ENCODE results near the gene PEX10.
"Not testable (repeated sequence)": the region's sequence is repeated elsewhere in the genome, so short reads cannot be mapped to it uniquely, and the experiment has no call there.

The PEX10 gene

DNA sequence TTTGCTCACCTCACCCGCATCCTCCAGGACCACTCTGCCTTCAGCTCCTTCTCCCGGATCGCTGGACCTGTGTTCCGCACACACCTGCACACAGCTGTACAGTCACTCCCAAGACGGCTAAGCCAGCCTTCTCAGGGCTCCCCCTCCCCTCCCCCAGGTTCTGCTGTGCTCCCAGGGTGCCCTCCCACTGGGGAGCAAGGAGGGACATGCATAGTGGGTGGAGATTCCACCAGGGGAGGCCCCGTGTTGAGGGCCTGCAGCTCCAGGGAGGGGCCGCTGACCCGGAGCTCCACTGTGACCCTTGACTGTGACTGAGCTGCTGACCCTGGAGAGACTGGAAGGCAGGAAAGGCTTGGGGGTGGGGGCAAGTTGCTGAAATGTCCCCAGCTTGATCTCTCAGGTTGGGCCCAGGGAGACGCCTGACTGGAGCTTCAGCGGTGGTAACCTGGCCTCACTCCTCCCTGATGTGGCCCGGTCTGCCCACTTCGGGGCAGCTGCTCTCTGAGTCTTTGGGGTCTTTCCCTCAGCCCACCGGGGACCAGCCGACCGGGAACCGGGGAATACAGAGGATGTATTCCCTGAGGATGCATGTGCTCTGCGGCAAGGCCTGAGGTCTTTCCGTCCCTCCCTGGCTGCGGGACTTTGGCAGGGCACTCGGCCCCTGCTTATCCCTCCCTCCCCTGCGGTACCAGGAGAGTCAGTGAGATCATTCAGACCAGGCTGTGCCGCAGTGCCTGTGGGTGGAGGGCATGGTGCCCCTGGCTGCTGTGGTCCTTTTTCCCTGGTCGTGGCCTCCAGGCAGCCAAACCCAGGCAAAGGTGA lies 35.1 kb upstream of the PEX10 start:
- no peaks in the 10 kb centered on the region for H3K27me3 Mint-ChIP-seq
- no peaks in the 10 kb centered on the region for H3K4me1 Mint-ChIP-seq (ENCODE audit: low read depth)
- H3K9me3 Mint-ChIP-seq (ENCODE audit: low read depth), result no peaks in the 10 kb centered on the region
- H3K4me3 Mint-ChIP-seq, result no peak overlapping the region
- no peaks in the 10 kb centered on the region for H3K36me3 Mint-ChIP-seq
- H3K27ac Mint-ChIP-seq, result no peak overlapping the region

DNA sequence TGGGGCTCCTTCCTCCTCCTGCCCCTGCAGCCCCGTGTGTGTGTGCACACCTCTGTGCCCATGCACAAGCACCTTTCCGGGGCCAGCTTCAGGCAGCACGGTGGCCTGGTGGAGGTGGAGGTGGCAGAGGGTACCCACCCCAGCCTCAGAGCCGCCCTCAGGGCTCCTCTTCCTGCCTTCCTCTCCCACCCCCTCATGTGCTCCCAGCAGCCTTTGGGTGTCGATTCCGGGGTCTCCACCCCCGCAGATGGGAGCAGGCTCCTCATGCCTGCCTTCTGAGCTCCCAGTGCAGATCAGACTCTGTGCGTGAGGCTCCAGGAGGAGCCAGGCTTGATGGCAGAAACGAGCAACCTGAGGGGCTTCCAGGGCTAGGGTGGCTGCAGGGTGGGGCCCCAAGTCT lies 34.5 kb upstream of the PEX10 start:
- H3K4me1 Mint-ChIP-seq (ENCODE audit: low read depth), result no peaks in the 10 kb centered on the region

DNA sequence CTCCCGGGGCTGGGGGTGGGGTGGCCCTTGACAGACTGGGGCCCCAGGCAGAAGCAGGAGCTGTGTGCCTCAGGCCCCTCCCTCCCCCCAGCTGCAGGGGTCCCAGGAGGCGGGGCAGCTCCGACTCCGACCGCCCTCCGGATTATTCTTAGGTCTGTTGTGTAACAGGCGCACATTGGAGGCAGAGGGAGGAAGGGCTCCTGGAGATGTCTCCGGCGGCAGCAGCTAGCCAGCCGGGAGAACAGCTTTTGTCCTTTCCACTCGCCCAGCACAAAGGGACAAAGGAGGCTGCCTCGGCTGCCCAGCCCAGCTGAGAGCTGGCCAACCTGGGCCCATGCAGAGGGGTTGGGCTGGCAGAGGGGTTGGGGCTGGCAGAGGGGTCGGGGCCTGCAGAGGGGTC lies 34.0 kb upstream of the PEX10 start:
- Mint-ChIP-seq H3K27ac (no peak overlapping the region), H3K27me3 (no peaks in the 10 kb centered on the region), H3K4me3 (no peak overlapping the region), H3K36me3 (no peaks in the 10 kb centered on the region), H3K9me3 (ENCODE audit: low read depth) (no peaks in the 10 kb centered on the region), H3K4me1 (ENCODE audit: low read depth) (no peaks in the 10 kb centered on the region)

More for the DNA sequence above, 34.5 kb upstream of the PEX10 start:
- no peaks in the 10 kb centered on the region for H3K9me3 Mint-ChIP-seq (ENCODE audit: low read depth)
- no peak overlapping the region for H3K27ac Mint-ChIP-seq
- no peak overlapping the region for H3K4me3 Mint-ChIP-seq
- H3K36me3 Mint-ChIP-seq, result no peaks in the 10 kb centered on the region
- H3K27me3 Mint-ChIP-seq, result no peaks in the 10 kb centered on the region

DNA sequence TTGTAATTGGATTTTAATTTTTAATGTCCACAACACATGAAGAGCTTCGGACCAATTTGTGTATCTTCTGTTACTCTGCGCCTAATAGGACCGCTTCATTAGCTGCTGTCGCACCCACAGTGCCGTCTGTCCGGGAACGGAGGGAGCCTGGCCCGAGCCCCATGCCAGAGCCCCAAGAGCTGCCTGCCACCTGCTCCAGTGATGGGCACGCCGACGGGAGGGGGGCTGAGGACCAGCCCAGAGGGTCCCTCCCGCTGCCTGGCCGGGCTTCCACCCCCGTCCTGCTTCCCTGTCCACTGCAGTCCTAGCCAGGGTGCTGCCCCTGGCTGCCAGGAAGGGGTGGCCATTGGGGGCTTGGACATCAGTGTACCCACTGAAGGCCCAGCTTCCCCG lies 33.5 kb upstream of the PEX10 start:
- no peaks in the 10 kb centered on the region for H3K9me3 Mint-ChIP-seq (ENCODE audit: low read depth)
- H3K36me3 Mint-ChIP-seq, result no peaks in the 10 kb centered on the region
- H3K27me3 Mint-ChIP-seq, result no peaks in the 10 kb centered on the region
- no peak overlapping the region for H3K4me3 Mint-ChIP-seq
- H3K4me1 Mint-ChIP-seq (ENCODE audit: low read depth), result no peaks in the 10 kb centered on the region
- no peak overlapping the region for H3K27ac Mint-ChIP-seq

DNA sequence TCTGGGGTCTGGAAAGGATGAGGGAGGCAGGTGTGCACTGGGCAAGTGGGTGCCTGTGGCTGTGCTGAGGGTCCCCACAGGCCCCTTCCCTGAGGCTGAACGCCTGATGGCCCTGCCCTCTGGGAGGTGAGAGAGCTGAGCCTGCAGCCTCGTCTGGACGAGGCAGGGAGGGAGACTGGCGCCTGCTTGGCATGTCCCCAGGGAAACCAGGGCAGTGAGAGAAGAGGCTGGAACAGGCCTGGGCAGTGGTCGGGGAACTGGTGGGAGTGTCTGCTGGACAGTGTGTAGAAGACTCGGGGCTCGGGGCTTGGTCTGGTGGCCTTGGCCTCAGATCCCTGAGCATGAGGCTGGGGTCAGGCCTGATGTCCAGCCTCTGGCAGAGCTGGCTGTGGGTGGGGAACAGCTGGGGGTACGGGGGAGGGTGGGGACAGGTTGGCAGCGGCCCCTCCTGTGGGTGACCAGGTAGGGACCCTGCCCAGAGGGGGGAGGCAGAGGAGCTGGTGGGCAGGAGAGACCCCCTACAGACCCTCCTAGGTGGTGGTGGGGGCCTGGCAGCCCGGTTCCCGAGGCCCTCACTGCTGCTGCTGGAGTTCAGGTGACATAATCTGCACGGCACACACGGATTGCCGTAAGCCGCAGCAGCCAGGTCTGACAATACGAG lies 32.9 kb upstream of the PEX10 start:
- Mint-ChIP-seq H3K4me1 (ENCODE audit: low read depth) (no peaks in the 10 kb centered on the region), H3K27me3 (no peaks in the 10 kb centered on the region), H3K27ac (no peak overlapping the region), H3K36me3 (no peaks in the 10 kb centered on the region), H3K9me3 (ENCODE audit: low read depth) (no peaks in the 10 kb centered on the region), H3K4me3 (no peak overlapping the region)

DNA sequence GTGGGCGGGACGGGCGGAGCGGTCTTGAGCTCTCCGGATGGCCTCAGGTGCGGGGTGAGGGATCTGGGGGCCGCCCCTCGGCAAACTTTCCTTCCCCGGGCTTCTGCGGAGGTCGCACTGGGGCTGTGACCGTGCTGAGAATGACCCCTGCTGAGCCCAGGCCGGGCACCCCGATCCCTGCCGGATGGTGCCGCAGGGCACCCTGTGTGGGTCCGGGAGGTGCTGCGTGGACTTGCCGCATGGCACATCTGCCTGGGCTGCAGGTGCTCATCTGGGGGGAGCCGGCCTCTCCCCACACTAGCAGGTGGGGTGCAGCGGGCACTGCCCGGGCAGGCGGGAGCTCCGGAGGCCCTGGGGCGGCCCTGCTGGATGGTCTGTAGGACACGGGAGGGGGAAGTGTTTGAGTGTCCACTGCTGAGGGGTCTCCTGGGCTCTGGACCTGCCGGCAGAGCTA lies 31.8 kb upstream of the PEX10 start:
- no peaks in the 10 kb centered on the region for H3K9me3 Mint-ChIP-seq (ENCODE audit: low read depth)
- no peaks in the 10 kb centered on the region for H3K4me1 Mint-ChIP-seq (ENCODE audit: low read depth)
- no peaks in the 10 kb centered on the region for H3K36me3 Mint-ChIP-seq
- H3K27me3 Mint-ChIP-seq, result no peaks in the 10 kb centered on the region
- no peak overlapping the region for H3K4me3 Mint-ChIP-seq
- H3K27ac Mint-ChIP-seq, result no peak overlapping the region

DNA sequence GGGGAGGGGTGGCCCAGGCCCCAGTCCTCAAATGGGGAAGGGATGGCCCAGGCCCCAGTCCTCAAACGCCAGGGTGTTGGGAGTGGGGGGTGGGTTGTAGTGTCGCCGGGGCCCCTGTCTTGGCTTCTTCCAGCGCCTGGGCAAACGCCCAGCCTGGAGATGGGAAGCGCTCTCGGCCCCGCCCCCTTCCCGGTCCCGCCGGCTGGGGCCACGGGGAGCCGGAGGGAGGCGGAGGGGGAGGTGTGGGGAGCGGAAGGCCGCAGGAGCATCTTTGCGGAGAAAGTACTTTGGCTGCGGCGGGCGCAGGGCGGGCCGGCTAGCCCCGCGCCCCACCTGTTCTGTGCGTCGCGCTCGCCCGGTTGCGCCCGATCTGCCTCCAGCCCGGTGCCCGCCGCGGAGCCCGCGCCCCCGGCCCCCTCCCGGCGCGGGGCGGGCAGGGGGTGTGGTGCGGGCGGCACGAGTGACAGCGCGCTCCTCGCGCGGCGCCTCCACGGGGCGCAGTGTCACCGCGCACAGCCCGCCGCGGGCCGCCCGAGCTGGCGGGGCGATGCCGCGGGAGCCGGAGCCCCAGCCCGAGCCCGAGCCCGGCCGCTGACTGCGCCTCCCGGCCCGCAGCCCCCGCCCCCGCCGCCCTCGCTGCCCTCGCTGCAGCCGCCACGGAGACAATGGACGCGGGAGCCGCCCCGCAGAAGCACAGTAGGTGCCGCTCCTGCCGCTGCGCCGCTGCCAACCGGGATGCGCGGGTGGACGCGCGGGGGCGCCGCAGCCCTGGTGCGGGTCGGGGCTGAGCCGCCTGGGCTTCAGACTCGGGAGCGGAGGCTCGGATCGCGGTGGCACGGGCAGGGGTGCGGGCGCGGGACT lies 31.1 kb upstream of the PEX10 start:
- no peaks in the 10 kb centered on the region for H3K36me3 Mint-ChIP-seq
- no peaks in the 10 kb centered on the region for H3K4me1 Mint-ChIP-seq (ENCODE audit: low read depth)
- H3K27ac Mint-ChIP-seq, result no peak overlapping the region
- no peaks in the 10 kb centered on the region for H3K9me3 Mint-ChIP-seq (ENCODE audit: low read depth)
- H3K4me3 Mint-ChIP-seq, result no peak overlapping the region
- H3K27me3 Mint-ChIP-seq, result no peaks in the 10 kb centered on the region

DNA sequence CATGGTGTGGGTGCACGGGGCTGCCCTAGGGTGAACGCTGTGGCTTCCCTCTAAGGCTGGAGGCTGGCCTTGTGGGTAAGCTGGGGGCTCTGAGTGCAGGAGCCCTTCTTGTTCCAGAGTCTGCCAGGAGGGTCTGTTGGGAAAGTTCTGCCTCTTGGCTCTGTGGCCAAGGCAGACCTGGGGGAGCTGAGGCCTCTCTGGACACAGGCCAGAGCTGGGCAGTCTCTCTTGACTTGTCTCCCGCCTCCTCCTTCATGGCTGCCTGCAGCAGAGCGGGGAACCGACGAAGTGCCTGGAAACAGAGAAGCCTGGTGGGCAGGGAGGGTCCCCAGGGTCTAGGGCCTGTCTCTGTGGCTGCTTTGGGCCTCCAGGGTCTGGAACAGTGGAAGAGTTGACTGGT lies 30.3 kb upstream of the PEX10 start:
- no peaks in the 10 kb centered on the region for H3K27me3 Mint-ChIP-seq
- H3K4me3 Mint-ChIP-seq, result peak overlapping the region; percentile 54
- no peaks in the 10 kb centered on the region for H3K4me1 Mint-ChIP-seq (ENCODE audit: low read depth)
- H3K9me3 Mint-ChIP-seq (ENCODE audit: low read depth), result no peaks in the 10 kb centered on the region
- no peak overlapping the region for H3K27ac Mint-ChIP-seq
- no peaks in the 10 kb centered on the region for H3K36me3 Mint-ChIP-seq

DNA sequence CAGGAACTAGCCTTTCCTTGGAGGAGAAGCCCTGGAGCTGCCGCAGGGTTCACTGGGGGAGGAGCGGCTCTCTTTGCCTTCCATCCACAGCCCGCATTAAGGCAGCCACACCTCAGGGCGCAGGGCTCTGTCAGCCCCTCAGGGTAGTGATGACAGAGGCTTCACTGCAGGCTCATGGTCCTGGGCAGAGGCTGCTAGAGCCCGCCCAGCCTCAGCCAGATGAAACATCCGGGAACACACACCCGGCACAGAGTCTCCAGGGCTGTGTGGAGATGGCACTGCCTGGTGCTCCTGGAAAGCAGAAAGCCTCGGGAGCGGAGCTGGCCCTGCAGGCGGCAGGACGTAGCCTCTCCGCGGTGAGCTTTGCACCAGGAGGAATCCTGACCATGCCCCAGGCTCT lies 29.4 kb upstream of the PEX10 start:
- H3K27ac Mint-ChIP-seq, result no peak overlapping the region
- H3K27me3 Mint-ChIP-seq, result no peaks in the 10 kb centered on the region
- H3K36me3 Mint-ChIP-seq, result no peaks in the 10 kb centered on the region

DNA sequence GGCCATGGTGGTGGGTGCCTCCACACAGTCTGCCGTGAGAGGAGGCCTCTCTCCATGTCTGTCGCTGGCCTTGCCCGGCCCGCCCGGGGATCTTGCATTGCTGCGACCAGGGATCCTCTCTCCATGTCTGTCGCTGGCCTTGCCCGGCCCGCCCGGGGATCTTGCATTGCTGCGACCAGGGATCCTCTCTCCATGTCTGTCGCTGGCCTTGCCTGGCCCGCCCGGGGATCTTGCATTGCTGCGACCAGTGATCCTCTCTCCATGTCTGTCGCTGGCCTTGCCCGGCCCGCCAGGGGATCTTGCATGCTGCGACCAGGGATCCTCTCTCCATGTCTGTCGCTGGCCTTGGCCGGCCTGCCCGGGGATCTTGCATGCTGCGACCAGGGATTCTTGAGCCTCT lies 28.0 kb upstream of the PEX10 start:
- not testable (repeated sequence) for H3K27me3 Mint-ChIP-seq; H3K36me3 Mint-ChIP-seq; H3K4me3 Mint-ChIP-seq; H3K9me3 Mint-ChIP-seq (ENCODE audit: low read depth); H3K4me1 Mint-ChIP-seq (ENCODE audit: low read depth); H3K27ac Mint-ChIP-seq

More for the DNA sequence above, 29.4 kb upstream of the PEX10 start:
- Mint-ChIP-seq H3K9me3 (ENCODE audit: low read depth) (no peaks in the 10 kb centered on the region), H3K4me3 (no peak overlapping the region), H3K4me1 (ENCODE audit: low read depth) (no peaks in the 10 kb centered on the region)

DNA sequence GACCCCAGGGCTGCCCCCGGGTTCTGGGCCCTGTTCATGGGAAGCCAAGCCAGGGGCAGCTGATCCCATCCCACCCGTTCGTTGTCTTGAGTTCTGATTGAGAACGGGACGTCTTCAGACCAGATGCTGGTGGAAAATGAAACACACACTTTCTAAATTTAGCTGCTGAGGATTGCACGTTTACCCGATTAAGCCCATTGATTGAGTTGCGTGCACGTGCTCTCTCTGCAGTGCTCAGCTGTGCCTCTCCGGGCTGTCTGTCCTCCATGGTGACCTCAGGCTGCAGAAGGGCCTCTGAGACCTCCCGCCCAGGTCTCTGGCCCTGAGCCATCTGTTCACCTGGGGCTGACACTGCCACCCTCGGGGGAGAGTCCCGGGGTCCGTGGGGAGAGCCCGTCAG lies 27.0 kb upstream of the PEX10 start:
- Mint-ChIP-seq H3K4me3 (no peak overlapping the region), H3K27me3 (no peaks in the 10 kb centered on the region), H3K27ac (no peak overlapping the region), H3K36me3 (no peaks in the 10 kb centered on the region), H3K9me3 (ENCODE audit: low read depth) (no peaks in the 10 kb centered on the region), H3K4me1 (ENCODE audit: low read depth) (no peaks in the 10 kb centered on the region)

DNA sequence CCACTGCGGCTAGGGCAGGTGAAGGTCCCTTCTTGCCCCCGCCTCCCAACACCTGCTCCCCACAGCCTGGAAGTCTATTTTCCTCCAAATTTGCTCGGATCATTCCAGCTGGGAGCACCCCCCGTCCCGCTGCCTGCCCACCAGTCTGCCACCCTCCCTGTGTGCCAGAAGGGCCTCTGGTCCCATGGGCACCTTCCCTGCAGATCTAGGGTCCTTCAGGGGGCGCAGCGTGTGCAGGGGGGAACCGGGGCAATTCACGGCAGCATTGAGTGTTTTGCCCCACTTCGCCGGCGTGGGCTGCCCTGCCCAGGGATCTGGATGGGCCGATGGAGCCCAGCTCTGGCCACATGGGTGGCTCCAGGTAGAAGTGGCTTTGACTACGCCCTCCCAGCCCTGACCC lies 26.3 kb upstream of the PEX10 start:
- no peaks in the 10 kb centered on the region for H3K4me1 Mint-ChIP-seq (ENCODE audit: low read depth)
- H3K36me3 Mint-ChIP-seq, result no peaks in the 10 kb centered on the region
- no peaks in the 10 kb centered on the region for H3K9me3 Mint-ChIP-seq (ENCODE audit: low read depth)
- no peak overlapping the region for H3K27ac Mint-ChIP-seq
- no peaks in the 10 kb centered on the region for H3K27me3 Mint-ChIP-seq
- H3K4me3 Mint-ChIP-seq, result no peak overlapping the region

DNA sequence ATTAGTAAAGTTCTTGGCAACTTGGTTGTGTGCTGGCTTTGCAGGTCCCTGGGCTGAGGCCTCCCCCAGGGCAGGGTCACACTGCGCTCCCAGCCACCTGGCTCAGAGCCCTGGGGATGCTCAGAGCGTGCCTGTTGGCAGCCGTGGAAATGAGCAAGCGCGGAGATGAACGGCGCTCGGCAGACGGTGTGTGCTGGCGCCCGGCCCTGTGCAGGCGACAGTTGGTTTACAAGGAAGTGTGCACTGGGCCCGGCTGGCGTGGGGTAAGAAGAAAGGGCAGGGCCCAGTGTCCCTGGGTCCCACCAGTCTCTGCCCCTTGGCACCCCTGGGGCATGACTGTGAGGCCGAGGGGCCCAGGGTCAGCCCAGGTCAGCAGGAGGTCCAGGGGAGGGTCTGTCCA lies 25.7 kb upstream of the PEX10 start:
- H3K36me3 Mint-ChIP-seq, result no peaks in the 10 kb centered on the region
- no peak overlapping the region for H3K4me3 Mint-ChIP-seq
- H3K27me3 Mint-ChIP-seq, result no peaks in the 10 kb centered on the region
- H3K4me1 Mint-ChIP-seq (ENCODE audit: low read depth), result no peaks in the 10 kb centered on the region
- H3K27ac Mint-ChIP-seq, result no peak overlapping the region
- H3K9me3 Mint-ChIP-seq (ENCODE audit: low read depth), result no peaks in the 10 kb centered on the region

DNA sequence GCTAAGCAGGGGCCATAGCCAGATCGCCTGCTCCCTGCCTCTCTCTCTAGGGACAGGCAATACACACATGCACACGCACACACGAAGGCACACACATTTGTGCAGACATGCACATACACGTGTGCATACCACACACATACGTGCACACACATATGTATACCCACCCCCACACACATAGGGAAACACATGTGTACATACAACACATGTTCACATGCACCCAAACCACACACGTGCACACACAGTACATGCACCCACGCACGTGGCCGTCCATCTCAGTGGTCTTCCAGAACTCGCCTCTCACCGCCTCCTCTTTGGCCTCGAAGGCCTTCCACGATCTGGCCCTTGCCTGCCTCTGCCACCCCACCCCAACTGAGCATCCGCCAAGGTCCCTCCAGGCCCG lies 25.3 kb upstream of the PEX10 start:
- Mint-ChIP-seq H3K27ac (peak overlapping the region; percentile 4), H3K4me3 (no peak overlapping the region), H3K27me3 (no peaks in the 10 kb centered on the region), H3K4me1 (ENCODE audit: low read depth) (no peaks in the 10 kb centered on the region), H3K9me3 (ENCODE audit: low read depth) (no peaks in the 10 kb centered on the region), H3K36me3 (no peaks in the 10 kb centered on the region)

DNA sequence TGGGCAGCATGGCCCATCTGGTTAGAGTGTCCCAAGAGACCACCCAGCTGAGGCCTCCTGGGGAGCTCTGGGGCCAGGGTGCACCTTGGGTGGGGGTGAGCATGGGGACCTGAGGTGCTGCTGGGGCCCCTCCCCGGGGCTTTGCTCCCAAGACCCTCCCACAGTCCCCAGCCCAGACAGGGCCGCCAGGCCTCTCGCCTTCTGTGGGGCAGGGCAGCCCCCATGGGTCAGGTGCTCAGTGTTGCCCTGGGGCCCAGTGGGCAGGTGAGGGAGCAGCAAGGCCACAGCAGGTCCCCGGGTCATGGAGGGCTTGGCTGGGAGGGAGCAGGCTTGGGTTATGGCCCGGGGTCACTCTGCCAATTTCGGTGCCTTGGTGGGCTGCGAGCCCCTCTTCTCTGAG lies 24.5 kb upstream of the PEX10 start:
- Mint-ChIP-seq H3K9me3 (ENCODE audit: low read depth) (no peaks in the 10 kb centered on the region), H3K4me1 (ENCODE audit: low read depth) (no peaks in the 10 kb centered on the region), H3K27ac (no peak overlapping the region), H3K4me3 (no peak overlapping the region), H3K27me3 (no peaks in the 10 kb centered on the region), H3K36me3 (no peaks in the 10 kb centered on the region)
